Measurements from ENCODE around the gene GLI1.
"Not testable (repeated sequence)": the region's sequence is repeated elsewhere in the genome, so short reads cannot be mapped to it uniquely, and the experiment has no call there.

GLI1 gene
- total RNA-seq = 0.15 to 0.77 (median 0.56) reads per million in 4 donors

DNA sequence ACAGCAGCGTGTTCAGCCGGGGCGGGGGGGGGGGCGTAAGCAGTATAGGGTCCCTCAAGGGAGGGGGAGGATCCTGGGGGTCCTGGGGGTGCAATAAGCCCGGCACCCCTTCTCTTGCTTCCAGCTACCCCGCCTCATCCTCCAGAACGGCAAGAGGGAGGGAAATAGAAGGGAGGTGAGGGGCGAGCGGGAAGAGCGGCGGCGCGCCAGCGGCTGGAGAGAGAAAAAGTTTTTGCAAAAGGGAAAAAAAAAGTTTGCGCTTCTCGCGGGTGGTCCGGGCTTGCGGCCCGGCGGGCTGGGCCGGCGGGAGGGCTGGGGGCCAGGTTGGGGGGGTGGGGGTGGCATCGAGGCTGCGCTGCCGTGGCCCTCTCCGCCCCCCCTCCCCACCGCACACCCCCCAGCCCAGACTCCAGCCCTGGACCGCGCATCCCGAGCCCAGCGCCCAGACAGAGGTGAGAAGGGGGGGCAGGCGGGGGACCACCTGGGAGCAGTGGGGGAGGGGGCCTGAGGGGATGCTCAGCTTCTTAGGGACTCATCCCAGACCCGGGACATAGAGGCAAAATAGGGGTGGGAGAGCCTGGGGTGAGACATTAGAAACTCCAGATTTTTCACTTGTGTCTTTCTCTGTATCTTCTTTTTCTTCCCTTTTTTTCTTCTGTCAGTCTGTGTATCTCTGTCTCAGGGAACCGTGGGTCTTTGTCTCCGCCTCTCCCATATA is at the start of gene GLI1:
Gene GLI1, plus strand, starts transcription at position 36 of the 718 bp plus-strand sequence. CDS start 3,907 bp downstream, outside the sequence.
- DNase-seq = no peak

DNA sequence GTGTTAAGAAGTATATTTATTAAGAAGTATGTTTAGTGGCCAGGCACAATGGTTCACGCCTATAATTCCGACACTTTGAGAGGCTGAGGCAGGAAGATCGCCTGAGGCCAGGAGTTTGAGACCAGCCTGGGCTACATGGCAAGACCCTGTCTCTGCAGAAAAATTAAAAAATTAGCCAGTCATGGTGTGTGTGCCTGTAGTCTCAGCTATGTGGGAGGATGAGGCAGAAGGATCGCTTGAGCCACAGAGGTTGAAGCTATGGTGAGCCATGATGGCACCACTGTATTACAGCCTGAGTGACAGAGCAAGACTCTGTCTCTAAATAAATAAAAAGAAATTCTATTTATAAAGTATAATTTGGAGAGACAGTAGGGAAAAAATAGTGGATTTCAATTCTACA is 49.1 kb upstream of the GLI1 start:
- DNase-seq = no peak

DNA sequence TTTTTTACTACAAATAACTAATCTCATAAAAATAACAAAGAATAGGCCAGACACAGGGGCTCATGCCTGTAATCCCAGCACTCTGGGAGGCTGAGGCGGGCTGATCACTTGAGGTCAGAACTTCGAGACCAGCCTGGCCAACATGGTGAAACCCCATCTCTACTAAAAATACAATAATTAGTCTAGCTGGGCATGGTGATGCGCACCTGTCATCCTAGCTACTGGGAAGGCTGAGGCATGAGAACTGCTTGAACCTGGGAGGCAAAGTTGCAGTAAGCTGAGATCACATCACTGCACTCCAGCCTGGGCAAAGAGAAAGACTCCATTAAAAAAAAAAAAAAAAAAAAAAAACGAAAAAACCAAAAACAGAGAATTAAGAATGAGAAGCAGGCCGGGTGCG is 45.4 kb upstream of the GLI1 start:
- not testable (repeated sequence) for DNase-seq

GRCh38 chr12:57415088-57415487 is 44.5 kb upstream of the GLI1 start:
- DNase-seq = no peak

DNA sequence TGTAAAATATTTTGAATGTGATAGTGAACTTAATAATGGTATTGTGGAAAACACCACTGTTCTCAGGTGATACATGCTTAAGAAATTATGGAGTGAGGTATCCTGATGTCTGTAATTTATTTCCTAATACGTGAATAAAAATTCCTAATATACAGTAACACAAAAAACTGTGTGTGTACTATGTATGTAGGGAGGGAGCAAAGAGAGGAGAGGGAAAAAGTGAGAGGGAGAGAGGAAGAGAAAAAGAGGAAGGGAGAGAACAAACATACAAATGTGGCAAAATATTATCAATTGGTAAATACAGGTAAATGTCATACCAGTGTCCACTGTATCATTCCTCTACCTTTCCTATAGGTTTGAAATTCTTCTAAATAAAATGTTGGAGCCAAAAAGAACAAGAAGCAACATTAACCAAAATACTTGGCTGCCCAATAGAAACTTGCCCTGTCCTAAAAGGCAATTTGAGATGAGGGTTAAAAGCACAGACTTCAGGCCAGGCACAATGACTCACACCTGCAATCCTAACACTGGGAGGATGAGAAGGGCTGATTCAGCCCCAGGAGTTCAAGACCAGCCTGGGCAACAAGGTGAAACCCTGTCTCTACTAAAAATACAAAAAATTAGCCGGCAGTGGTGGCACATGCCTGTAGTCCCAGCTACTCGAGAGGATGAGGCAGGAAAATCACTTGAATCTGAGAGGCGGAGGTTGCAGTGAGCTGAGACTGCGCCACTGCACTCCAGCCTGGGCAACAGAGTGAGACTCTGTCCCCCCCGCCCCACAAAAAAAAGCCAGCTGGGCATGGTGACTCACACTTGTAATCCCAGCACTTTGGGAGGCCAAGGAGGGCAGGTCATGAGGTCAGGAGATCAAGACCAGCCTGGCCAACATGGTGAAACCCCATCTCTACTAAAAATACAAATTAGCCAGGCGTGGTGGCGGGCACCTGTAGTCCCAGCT is 43.3 kb upstream of the GLI1 start:
- no peak for DNase-seq

GRCh38 chr12:57418255-57418654 is 41.3 kb upstream of the GLI1 start:
- DNase-seq = no peak

DNA sequence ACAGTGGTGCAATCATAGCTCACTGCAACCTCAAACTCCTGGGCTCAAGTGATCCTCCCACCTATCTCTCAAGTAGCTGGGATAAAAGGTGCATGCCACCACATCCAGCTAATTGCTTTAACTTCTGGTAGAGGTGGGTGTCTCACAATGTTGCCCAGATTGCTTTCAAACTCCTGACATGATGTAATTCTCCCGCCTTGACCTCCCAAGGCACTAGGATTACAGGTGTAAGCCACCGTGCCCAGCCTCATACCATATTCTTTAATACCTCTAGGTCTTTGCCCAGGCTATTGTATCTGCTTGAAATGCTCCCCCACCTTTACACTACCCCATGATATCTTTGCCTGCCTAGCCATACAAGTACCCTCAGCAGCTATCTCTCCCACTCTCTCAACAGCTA is 40.1 kb upstream of the GLI1 start:
- no peak for DNase-seq

DNA sequence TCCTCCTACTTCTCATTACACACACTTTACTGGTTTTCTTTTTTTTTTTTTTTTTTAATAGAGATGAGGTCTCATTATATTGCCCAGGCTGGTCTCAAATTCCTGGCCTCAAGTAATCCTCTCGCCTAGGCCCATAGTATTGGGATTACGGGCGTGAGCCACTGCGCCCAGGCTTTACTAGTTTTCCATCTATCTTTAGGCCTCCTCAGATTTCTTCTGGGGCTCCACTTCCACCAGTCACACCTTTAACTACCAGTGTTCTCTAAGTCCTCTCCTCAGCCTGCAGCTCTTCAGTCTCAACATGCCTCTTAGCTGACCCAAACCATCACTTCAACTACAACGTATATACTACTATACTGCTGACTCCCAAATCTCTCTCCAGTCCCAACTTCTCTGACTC is 39.1 kb upstream of the GLI1 start:
- DNase-seq = no peak

GRCh38 chr12:57426948-57427347 is 32.6 kb upstream of the GLI1 start:
- not testable (repeated sequence) for DNase-seq

DNA sequence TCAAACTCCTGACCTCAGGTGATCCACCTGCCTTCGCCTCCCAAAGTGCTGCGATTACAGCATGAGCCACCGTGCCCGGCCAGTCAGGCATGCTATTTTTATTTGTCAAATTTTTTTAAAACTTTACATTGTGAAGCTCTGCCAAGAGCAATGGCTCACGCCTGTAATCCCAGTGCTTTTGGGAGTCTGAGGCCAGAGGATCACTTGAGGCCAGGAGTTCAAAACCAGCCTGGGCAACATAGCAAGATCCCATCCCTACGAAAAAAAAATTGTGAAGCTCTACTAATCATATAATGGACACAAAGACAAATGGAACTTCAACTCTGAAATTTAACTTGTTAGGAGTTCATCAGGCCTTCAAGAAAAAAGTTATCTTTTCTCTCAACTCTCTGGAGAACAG is 30.6 kb upstream of the GLI1 start:
- no peak for DNase-seq

GRCh38 chr12:57429473-57430111 is 30.0 kb upstream of the GLI1 start:
- DNase-seq = no peak

DNA sequence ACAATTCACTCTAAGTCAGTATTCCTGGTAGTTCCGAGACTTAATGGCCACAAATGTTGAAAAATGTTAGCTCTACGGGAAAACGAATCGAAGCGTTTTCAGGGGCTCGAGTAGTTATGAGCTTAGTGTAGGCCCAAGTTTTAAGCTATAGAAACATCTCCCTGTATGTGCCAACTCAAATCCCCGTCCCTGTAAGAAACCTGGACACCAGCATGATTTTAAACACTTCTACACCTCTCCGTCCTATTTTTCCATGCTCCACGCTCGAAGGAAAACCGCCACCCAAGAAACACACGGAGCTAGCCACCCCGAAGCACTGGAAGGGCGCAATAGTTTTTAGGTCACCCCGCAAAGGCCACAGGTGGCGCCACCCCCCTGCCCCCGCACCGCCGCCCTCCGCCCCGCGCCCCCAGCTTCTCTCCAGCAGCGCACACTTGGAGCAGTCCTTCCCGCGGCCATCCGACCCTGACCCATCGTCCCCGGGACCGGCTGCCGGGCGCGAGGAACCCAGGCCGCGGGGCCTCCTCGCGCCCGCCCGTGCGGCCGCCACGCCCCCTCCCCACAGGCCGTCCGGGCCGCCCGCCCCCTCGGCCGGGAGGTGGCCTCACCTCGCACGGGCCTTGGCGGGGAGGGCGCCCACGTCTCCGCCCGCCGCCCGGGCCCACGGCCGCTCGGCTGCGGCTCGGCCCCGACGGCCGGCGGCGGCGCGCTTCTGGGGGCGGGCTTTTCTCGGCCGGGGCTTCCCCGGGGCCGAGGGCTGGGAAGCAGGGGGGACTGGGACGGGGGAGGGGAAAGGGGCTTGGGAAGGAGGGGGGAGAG is 29.3 kb upstream of the GLI1 start:
- peak in 3 of 5 donors; percentile 36 to 64 (median 42) for DNase-seq

- peak; percentile 89 to 96 (median 92) for DNase-seq
Measured at GRCh38 chr12:57430931-57431566, 28.5 kb upstream of the GLI1 start, which contains the start of gene R3HDM2. Gene R3HDM2 (minus strand): TSS chr12:57431043. CDS start chr12:57310428, 120,615 bp downstream.

DNA sequence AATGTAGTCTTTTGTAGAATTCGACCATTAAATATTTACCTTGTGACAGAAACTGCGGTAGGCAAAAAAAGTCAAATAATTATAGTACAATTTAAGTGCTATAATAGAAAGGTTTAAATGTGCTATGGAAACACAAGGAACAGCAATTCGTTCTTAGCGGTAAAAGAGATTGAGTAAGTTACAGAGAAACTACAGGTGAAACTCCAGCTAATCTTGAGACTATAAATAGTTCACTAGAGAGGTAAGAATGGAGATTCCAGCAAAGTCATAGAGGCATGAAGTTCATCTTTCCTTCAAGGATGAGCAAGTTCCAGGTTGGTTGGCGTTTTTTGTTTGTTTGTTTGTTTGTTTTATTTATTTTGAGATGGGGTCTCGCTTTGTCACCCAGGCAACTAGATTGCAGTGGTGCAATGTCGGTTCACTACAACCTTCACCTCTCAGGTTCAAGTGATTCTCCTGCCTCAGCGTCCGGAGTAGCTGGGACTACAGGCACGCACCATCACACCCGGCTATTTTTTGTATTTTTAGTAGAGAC is 27.9 kb upstream of the GLI1 start:
- no peak for DNase-seq

- no peak for DNase-seq
Measured at GRCh38 chr12:57433370-57433769, 26.2 kb upstream of the GLI1 start.

- DNase-seq = no peak
Measured at GRCh38 chr12:57434517-57435223, 24.9 kb upstream of the GLI1 start, which contains the start of gene INHBC. Gene INHBC (plus strand): TSS chr12:57434784. CDS start chr12:57434887, 103 bp downstream.

DNA sequence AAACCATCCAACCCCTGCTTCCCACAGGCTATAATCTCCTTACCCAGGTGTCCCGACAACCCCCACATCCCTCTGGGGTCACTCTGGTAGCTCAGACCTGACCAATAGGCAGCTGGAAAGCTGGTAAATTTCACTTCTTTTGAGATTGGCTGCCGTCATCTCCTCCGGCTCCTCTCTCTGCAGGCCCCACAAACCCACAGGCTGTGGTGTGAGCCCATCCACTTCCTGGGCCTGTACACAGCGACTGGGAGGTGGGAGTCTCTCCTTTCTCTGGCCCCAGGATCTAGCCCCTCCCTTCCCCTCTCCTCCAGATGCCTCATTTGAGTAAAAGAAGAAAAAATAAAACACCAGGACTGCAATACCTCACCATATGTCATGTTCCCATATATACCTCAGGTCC is 24.3 kb upstream of the GLI1 start:
- no peak for DNase-seq

GRCh38 chr12:57438400-57438799 is 21.2 kb upstream of the GLI1 start:
- DNase-seq = no peak

DNA sequence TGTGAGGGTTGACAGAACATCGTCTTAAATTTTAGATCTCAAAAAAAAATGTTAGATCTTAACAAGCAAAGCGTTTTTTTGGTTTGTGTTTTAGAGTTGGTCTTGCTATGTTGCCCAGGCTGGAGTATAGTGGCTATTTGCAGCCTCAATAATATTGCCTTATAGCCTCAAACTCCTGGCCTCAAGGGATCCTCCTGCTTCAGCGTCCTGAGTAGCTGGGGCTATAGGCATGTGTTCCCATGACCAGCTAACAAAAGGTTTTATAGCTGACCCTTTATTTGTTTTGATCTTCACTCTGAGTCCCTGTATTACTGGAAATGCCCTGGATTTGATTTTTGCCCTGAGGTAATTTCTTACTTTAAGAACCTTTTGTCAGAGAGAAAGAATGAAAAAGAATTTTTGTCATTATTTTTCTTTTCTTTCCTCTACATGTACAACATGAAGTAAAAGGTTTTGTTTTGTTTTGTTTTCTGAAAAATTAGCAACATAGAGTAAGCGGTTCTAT is 19.8 kb upstream of the GLI1 start:
- no peak for DNase-seq

GRCh38 chr12:57441393-57441792 is 18.2 kb upstream of the GLI1 start:
- not testable (repeated sequence) for DNase-seq

All from T-helper 1 cell (primary cell).